GM21737 (cell line): ENCODE results near the gene EGR4.

Experiments
- ATAC-seq: cut with Tn5 transposase; IDR thresholded peaks from one replicate; pipeline ENCODE4 v1.9.1; 2021; ENCODE audit warnings: mild to moderate bottlenecking, moderate library complexity; ENCODE audit not compliant: unreplicated experiment

EGR4 gene

DNA sequence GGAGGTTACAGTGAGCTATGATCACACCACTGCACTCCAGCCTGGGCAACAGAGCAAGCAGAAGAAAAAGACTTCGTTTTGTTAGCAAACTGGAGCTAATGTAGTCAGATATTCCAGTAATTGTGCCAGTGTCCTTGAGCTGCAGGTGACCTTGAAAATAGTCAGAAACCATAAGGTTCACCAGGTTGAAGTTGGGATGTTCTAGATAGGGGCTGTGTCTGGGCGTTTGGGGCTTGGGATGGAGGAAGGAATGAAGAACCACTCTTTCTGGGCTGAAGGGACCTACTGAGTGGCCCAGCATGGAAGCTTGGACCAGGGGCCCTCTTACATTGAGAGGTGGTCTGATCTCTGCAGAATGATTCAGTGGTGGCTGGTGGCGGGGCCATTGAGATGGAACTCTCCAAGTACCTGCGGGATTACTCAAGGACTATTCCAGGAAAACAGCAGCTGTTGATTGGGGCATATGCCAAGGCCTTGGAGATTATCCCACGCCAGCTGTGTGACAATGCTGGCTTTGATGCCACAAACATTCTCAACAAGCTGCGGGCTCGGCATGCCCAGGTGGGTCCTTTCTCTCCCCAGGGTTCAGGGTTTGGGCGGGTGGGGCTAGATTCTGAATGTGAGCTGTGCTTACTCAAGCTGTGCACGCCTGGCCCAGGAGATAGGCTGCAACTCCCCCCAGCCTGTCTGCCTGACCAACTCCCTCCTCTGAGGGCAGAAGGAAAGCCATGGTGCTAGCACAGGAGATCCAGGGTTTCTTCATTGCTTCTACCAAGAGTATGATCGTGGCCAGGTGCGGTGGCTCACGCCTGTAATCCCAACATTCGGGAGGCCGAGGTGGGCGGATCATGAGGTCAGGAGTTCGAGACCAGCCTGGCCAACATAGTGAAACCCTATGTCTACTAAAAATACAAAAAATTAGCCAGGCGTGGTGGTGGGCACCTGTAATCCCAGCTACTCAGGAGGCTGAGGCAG lies 42.2 kb downstream of the EGR4 start:
- no peak for ATAC-seq

DNA sequence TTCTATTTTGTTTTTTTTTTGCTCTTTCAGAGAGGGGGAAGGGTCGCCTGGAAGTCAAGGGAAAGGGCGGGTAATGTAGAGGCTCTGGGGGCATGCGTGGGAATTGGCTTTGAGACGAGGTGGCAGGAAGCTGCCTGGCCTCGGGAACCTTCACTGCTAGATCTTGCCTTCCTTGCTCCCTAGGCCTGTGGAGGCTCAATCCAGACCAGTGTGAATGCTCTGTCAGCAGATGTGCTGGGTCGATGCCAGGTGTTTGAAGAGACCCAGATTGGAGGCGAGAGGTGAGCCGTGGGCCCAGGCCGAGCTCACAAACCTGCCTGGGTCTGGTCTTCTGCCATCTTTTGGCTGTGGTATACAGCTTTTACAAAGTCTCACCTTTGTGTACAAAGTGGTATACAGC lies 43.7 kb downstream of the EGR4 start:
- no peak for ATAC-seq

DNA sequence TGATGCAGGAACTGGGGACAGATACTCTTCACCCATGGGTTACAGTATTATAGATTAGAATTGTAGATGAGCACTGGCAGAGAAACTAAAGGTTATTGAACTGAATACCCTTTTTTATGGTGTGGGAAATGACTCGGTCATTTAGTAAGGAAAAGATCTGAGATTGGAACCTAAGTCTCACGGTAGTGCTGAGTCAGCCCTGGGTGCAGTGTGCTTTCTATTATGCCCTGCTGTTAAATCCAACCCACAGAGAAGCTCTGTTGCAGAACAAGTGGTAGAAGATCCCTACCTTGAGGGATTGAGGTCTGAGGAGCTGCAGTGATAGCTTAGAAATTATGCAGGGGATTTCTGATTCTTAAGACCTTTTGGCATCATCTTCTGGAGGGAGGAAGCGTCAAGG lies 46.5 kb downstream of the EGR4 start:
- no peak for ATAC-seq

DNA sequence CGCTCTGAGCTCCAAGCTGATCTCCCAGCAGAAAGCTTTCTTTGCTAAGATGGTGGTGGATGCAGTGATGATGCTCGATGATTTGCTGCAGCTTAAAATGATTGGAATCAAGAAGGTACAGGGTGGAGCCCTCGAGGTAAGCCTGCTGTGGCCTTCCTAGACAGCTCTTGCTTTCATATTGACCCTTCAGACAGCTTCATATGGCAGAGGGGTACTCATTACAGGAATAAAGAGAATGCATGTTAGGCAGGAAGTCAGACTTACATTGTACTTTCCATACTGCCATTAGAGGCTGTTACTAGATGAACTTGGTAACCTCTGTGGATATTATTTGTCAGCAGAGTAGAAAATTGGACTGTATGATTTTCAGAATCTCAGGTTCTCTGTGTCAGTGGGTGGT lies 48.8 kb downstream of the EGR4 start:
- no peak for ATAC-seq

DNA sequence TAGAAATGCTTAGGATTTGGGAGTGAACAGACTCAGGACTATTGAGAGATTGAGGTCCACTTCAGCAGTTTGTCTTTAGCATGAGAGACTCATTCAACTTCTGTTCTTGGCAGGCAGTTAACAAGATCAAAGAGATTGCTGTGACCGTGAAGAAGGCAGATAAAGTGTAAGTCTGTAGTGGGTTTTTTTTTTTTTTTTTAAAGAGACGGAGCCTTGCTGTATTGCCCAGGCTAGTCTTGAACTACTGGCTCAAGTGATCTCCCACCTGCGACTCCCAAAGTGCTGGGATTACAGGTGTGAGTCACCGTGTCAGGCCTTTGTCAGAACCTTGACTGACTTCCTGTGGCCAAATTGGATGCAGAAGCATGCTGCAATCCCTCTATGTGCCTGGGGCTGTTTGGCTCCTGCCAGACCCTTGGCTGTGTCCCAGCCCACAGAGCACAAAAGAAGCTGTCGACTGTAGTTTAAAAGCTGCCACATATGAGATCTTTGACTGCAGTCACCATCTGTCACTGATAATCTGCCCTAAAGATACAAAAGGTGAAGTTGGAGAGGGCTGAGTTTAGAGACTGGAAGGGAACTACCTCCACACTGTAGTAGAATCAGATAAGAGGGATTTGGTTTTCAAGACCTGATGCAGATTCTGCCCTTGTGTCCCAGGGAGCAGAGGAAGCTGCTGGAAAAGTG lies 49.3 kb downstream of the EGR4 start:
- ATAC-seq: no peak
